Spleen (tissue), 7 donors: ENCODE data around the gene ARHGEF18.

Experiments
- POLR2A ChIP-seq, 3 donors: fragments of 450-650 bp; IDR thresholded peaks; one replicate each; pipeline ENCODE4 v1.5.1; 2017; ENCODE audit warnings: antibody characterized with exemption in 3 of 3, mild to moderate bottlenecking in 1 of 3
- TF ChIP-seq, protein P1 (sequence below), 11 experiments: fragments of 200-600 bp in 7 of 11; fragments of 450-650 bp in 4 of 11; sonication (generic) in 4 of 11; IDR thresholded peaks in 8 of 11; conservative IDR thresholded peaks in 3 of 11; 1 replicate in 7 of 11; 2 replicates in 4 of 11; pipeline versions ENCODE4 v1.4.0 to v1.8.0; 2016 to 2021; ENCODE audit warnings: antibody characterized with exemption in 11 of 11, inconsistent platforms in 4 of 11, mild to moderate bottlenecking in 1 of 11
- donor health status: DM: no; HTN: no; CAD: no; lungs with moderate emphysema.
- donor health status: DM: no; HTN: no; CAD: no.
- donor health status: DM: no; HTN: no; CAD: no.

GRCh38 chr19:7372810-7373209 lies 24.1 kb downstream of the ARHGEF18 start:
- TF ChIP-seq, protein P1, sequence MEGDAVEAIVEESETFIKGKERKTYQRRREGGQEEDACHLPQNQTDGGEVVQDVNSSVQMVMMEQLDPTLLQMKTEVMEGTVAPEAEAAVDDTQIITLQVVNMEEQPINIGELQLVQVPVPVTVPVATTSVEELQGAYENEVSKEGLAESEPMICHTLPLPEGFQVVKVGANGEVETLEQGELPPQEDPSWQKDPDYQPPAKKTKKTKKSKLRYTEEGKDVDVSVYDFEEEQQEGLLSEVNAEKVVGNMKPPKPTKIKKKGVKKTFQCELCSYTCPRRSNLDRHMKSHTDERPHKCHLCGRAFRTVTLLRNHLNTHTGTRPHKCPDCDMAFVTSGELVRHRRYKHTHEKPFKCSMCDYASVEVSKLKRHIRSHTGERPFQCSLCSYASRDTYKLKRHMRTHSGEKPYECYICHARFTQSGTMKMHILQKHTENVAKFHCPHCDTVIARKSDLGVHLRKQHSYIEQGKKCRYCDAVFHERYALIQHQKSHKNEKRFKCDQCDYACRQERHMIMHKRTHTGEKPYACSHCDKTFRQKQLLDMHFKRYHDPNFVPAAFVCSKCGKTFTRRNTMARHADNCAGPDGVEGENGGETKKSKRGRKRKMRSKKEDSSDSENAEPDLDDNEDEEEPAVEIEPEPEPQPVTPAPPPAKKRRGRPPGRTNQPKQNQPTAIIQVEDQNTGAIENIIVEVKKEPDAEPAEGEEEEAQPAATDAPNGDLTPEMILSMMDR (IDR thresholded peaks at IDR 0.05 in 8 of 11, conservative IDR thresholded peaks at IDR 0.05 in 3 of 11), result no peak
- TF ChIP-seq POLR2A (IDR thresholded peaks at IDR 0.05), result no peak
